GM21423 (cell line): ENCODE data around the gene VCX.
"Not testable (repeated sequence)": the region's sequence is repeated elsewhere in the genome, so short reads cannot be mapped to it uniquely, and the experiment has no call there.

Experiments used
- ATAC-seq: cut with Tn5 transposase; IDR thresholded peaks from one replicate; pipeline ENCODE4 v1.9.1; 2021; ENCODE audit warnings: mild to moderate bottlenecking, moderate library complexity; ENCODE audit not compliant: unreplicated experiment

VCX gene

GRCh38 chrX:7842871-7843270 lies at the start of gene VCX:
VCX (plus strand) TSS chrX:7843171; CDS start chrX:7843204, 33 bp downstream.
- ATAC-seq = not testable (repeated sequence)

- no peak for ATAC-seq
These were observed 44.6 kb upstream of the VCX start for GRCh38 chrX:7798327-7798726.

DNA sequence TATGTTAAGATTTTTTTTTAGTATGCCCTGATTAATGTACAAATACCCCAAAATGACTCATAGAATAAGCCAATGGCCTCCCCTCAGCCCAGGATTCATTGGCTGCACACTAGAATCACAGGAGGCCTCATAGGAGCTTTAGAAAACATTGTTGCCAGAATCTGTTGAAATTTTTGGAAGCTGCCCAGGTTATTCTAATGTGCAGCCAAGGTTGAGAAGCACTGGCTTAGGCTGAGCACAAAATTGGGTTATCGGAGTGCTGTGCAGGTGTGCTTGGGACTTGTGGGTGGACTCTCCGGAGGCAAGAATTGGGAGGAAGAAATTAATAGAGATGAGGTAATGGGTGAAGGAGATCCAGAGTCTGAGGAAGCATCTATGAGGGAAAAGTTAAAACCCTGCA lies 41.3 kb upstream of the VCX start:
- ATAC-seq = no peak

GRCh38 chrX:7815166-7815805 lies 27.7 kb upstream of the VCX start:
- no peak for ATAC-seq

- ATAC-seq = no peak
These were observed 14.4 kb upstream of the VCX start for GRCh38 chrX:7828594-7828993.

- ATAC-seq = no peak
These were observed 1.7 kb upstream of the VCX start for GRCh38 chrX:7841084-7841805.

DNA sequence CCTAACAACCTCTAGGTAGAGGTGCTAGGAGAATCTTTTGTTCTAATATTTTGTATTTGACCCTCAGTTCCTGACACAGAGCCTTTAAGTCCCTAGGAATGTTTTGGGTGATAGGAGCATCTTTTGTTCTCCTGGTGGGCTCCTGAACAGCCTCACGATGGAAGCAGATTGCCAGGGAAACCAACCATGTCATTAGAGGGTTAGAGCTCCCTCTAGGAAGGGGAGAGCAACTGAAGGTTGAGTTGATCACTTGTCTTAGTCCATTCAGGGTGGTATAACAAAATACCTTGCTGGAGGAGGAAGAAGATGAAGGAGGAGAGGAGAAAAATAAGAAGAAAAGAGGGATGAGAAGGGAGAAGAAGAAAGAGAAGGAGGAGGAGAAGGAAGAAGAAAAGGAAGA lies 9.2 kb downstream of the VCX start:
- no peak for ATAC-seq

- ATAC-seq = no peak
These were observed 29.1 kb downstream of the VCX start for GRCh38 chrX:7872042-7872441.

DNA sequence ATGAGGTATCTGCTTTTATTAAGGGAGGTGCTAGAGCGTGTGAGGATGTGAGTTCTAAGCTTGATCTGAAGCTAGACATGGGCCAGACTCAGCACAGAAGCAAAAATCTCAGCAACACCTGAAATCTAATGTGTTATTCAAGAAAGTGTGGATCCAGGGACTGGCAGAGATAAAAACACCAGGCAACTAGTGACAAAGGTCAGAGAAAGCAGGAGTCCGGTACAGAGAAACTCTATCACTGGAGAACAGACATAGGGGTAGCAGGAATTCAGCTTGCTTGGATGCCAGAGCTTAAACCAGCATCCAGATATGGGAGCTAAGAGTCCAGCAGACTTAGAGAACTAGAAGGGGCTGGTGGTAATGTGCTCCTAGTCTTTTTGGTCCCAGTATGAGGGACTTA lies 34.0 kb downstream of the VCX start:
- ATAC-seq = no peak

DNA sequence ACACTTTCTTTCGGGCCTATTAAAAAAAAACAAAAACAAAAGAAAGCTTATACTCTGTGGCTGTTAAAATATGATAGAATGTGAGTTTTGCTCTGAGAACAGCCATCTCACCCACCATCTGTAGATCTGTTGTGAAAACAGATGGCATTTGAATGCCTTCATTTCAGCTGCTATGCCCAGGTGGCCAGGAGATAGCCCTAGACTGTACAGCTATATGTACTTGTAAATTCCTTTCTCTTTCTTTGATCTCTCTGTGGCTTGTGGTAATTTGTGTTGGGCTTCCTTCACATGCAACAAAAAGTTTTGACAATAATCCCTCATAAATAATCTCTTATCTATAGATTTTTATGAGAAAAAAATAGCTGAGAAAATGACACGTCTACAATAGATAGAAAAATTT lies 46.2 kb downstream of the VCX start:
- no peak for ATAC-seq

DNA sequence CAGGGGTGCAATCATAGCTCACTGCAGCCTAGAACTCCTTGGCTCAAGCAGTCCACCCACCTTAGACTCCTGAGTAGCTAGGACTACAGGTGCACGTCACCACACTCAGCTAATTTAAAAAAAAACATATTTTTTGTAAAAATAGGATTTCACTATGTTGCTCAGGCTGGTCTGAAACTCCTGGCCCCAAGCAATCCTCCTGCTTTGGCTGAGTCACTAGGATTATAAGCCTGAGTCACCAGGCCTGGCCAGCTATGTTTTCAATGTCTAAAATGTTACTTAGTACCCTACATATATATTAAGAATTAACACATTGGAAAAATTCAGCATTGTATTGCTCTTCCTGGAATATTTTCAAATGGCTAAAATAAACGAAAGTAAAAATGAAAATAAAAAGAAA lies 46.7 kb downstream of the VCX start:
- ATAC-seq = no peak

DNA sequence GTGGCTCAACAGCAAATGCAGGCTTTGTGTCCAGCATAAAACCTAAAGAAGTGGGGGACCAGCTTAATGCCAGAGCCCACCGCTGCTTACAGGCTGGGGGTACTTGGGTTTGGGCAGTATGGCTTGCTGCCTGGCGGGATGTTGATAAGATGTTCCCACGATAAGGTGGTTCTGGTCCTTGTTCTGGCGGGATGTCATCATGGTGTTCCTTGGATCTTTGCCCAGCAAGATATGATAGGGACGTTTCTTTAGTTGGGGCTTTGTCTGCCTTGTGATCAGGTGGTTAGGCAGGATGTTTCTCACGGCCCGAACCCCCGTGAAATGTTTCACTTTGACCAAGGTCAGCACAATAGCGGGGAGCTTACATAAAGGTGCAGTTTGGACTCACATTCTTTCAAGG lies 49.0 kb downstream of the VCX start:
- ATAC-seq = no peak
